Activated CD4-positive, CD25-positive, alpha-beta regulatory T cell treated with anti-CD3 and anti-CD28 coated beads, Interleukin-2, amount 50 U/mL, for 24 hours (primary cell): ENCODE data around the gene GAST.

Source experiments
- ATAC-seq, 2 donors: fragments of 150-1000 bp; cut with Tn5 transposase; one replicate each; pipeline ENCODE4 v1.10.0; 2021; ENCODE audit warnings: mild to moderate bottlenecking in 1 of 2, moderate library complexity in 1 of 2

GAST gene

DNA sequence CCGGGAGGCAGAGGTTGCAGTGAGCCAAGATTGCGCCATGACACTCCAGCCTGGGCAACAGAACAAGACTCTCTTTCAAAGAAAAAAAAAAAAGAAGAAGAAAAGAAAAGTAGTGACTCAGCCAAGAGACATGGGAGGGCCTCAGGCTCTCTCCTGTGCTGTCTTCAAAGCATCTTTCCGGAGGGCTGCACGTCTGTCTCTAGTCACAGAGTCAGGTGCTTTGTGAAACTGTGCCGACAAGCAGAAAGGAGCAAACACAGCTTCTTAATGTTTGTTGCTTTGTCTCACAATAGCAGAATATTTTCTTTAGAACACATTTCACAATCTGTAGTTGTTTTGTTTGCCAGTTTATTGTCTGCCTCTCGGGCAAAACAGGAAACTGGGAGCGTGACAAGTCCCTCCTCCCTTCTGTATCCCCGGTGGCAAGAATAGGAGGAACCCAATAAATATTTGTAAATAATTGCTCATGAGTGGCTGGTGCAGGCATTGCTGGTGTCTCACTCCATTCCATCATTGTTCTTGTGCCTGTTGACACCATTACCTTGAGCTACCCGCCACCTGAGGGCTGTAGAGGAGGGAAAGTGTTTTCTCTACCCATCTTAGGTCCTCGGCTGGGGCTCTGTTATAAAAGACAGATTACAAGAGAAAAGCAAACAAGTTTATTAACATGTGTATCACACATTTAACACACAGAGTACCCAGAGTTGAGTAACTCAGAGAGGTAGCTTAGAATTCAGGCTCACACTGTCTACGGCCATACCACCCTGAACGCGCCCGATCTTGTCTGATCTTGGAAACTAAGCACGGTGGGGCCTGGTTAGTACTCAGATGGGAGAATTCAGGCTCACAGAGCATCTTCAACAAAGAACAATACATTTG, 5.5 kb downstream of the GAST start:
- peak; percentile 81 to 85 for ATAC-seq

DNA sequence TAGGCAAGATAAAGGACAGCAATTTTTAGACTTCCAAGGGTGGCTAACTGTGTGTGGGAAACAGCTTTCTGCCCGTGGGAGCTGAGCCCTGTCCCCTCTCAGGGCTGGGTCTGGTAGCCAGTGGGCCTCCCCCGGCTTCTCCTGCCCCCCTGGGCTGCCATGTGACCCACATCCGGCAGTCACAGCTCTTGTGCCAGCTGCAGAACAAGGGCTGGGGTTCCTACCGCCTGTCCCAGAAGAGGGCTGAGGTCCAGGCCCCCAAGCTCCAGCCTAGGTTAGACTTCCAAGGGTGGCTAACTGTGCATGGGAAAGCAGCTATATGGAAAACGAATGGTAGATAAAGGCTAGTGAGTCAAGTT, 6.1 kb downstream of the GAST start:
- no peak for ATAC-seq

DNA sequence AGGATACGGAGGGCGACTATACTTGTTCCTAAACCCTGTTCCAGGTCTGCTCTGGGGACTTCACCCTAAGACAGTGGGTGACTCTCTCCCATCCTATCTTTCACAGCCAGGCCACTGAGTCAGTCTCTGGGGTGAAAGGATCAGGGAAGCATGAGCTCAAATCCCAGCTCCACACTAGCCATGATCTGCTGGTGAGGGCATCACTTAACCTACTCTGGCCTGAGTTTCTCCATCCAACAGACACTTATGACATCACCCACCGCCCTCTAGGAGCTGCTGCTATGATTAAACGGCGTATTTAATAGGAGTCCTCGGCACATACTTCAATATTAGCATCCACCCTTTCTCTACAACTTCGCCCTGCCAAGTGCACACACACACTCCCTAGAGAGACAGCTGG, 10.1 kb downstream of the GAST start:
- no peak for ATAC-seq

DNA sequence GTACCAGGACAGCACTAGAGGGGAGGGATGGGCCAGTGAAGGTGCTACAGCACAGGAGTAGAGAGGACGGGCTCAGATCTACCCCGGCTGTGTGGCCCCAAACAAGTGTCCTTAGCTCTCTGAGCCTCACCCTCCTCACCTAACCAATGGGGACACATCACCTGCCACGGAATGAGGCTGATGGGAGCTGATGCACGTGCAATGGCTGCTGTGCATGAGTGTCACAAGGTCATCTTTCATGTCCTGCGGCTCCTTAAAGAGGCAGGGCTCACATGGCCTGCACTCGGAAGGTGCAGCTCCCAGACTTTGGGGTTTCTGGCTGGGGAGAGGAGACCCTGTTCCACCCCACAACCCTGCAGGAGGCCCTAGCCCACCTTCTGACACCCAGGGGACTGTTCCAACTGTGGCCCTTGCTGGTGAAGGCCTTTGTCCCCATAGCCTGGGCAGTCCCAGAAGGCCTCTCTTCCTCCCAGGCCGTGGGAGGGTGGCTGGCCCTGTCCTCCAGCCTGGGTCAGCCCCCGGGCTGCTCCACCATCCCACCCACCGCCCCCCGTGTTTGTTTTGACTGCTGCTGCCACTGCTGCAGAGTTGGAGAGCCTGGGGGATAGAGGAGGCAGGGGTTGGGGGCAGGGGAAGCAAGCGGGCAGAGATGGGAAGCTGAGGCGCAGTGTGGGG, 11.8 kb downstream of the GAST start:
- ATAC-seq: no peak

DNA sequence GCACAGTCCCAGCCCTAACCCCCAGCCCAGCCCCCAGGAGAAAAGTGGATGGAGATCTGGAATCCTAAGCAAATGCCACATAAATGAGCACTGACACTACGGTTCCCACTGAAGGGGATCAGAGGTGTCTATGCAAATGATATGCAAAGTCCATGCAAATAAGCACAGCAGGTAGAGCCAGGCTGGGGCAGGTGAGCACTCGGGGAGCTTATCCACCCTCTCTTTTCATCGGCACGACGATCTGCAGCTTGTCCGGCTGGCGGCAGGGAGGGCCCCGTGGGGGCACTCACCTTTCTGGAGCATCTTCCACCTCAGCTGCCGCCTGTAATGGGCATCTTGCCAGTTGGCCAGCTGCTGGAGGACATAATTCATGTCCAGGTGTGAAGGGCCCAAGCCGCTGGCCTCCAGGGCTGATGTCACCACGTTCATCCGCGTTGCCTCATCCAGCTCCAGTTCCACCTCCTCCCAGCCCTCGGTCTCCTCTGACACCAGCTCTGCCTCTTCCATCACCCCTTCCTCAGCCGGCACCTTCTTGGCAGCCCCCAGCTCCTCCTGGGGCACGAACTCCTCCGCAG, 12.4 kb downstream of the GAST start:
- ATAC-seq: no peak

GRCh38 chr17:41725134-41725533, 13.0 kb downstream of the GAST start:
- no peak for ATAC-seq

GRCh38 chr17:41728056-41728455, 15.9 kb downstream of the GAST start:
- ATAC-seq: no peak

DNA sequence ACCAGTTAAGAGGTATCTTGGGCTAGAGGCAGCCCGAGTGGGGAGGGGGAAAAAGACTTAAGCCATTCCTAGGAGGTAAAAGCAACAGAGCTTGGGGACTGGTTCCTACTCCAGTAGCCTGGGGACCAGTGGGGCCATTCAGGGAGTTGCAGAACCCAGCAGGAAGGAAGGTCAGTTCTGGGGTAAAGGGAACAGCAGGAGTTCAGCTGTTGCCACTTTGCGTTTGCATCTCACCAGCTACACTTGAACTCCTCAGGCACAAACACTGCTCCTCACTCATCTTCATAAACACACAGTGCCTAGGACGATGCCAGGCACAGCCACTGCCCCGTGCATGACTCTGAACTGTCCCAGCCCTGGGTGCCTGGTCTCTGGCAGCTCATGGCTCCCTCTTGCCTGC, 18.3 kb downstream of the GAST start:
- ATAC-seq: no peak

GRCh38 chr17:41731836-41732235, 19.7 kb downstream of the GAST start:
- no peak for ATAC-seq

GRCh38 chr17:41733348-41734138, 21.4 kb downstream of the GAST start:
- no peak for ATAC-seq

DNA sequence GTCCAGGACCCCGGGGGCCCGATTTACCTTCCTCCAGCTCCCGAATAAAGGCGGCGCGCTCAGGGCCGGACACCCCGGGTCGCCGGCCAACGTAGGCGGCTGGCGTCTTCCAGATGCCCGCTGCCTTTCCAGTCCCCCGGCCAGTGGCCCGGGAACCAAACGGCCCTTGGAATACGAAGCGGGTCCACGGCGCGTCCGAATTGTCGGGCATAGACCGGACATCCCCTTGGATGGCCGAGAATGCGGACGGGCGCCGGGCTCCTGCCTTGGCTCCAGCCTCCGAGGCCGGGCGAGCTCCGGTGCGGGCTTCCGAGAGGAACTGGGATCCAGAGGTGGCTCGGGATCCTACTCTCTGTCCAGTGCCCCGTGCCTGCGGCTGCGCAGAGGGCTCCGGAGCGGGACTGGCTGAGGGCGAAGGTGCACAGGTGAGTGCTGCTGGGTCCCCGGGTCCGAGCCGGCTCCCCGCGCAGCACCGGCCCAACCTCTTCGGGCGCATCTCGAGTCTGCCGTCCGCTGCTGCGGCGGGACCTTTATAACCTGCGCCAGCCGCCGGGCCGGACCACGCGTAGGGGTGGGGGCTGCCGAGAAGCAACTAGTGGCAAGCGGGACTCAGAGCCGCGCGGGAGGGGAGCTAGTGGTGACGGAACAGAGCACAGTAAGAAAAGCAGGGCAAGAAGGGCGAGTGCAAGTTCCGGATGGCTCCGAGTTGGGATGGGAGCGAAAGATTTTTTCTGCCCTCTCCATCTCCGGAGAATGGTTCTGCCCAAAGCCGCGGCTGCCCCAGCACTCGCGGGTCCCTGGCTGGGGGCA, 22.2 kb downstream of the GAST start, which contains the start of gene HAP1:
Gene HAP1, minus strand, starts transcription at position 505 of the 810 bp plus-strand sequence. Its CDS starts 9 bp downstream, at position 496.
- no peak for ATAC-seq

DNA sequence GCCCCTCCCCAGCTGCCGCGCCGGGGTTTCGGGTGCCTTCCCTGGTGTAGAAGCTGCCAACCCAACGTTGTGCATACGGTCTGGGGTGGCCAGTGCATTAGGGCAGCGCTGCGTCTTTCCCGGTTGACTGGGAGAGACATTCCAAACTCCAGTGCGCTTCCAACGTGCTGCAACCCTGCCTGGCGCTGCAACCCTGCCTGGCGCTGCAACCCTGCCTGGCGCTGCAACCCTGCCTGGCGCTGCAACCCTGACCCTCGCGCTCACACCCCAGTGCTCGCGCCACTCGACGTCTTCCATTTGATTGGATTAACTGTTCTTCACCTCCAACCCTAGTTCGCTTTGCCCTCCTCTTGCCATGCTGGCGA, 22.8 kb downstream of the GAST start:
- no peak for ATAC-seq

GRCh38 chr17:41735744-41736143, 23.6 kb downstream of the GAST start:
- ATAC-seq: no peak

GRCh38 chr17:41736983-41737679, 25.0 kb downstream of the GAST start:
- ATAC-seq: no peak

DNA sequence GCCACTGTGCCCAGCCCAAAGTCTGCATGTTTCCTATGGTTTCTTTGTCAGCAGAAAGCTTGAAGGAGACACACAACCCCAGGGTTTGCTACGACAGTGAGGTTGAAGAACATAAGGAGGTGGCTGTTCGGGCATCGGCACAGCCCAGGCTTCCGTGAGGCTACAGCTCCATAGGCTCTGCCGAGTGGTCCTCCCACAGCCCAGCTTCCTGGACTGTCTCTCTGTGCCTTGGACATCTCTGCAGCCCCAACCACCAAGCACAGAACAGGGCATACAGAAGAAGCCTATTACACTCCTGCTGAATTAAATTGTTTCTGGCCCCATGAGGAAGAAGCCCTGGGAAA, 25.5 kb downstream of the GAST start:
- no peak for ATAC-seq

DNA sequence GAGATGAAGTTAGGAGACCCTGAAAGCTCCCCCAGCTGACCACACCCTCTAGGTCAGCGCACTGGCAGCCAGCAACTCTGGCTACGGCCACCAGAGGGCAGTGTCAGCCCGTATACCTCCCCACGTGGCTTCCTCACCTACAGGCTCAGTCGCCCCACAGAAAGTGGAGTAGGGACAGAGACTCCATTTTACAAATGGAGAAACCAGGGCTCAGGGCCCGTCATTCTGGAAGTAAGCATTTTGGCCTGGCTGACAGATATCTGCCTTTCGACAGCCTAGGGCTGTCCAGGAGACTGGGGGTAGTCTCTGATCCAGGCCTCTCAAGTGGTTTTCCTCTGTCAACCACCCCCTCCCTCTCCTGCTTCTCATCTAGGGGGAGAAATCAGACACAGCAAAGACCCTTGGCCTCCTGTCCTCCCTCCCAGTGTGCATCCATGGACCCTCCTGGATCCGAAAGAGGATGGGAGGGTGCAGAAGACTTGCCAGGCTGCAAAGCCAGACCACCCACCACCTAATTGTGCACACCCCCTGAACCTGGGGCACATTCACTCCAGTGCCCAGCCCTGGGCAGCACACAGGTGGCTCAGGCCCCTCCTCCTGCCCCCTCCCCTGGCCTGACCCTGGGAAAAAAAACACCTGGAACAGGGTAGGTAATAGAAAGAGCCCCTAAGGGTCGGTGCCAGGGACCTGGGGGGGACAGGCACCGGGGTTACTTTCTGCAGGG, 26.1 kb downstream of the GAST start:
- ATAC-seq: peak; percentile 91 to 95

GRCh38 chr17:41738801-41739112, 26.6 kb downstream of the GAST start:
- ATAC-seq: no peak

DNA sequence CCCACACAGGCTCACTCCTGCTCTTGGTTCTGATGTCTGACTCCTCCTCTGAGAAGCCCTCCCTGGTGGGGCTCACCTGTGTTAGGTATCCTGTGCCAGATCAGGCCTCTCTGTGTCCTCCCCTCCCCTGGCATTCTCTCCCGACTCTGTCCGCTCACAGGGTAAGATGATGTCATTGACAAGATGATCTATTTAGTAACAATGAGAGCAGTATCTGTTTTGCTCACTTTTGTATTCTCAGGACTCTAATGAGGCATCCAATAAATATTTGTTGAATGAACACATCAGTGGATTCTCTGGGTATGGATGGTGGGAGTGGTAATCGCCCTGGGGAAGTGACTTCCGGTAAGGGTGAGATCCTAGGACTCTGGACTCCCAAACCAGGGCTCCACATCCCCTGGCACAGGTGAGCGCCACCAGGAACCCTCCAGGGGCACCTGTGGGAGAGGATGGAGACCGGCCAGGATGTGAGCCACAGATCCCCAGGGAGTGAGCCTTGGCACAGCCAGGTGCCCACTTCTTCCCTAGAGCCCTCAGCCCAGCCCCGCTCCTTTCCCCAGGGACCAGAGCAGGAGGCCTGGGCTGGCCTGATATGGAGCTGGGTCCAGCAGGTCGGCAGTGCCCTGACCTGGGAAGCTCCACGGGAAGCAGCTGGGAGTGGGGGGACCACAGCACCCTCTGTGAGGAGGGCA, 27.7 kb downstream of the GAST start:
- ATAC-seq: no peak

GRCh38 chr17:41740506-41740905, 28.4 kb downstream of the GAST start:
- no peak for ATAC-seq

GRCh38 chr17:41741709-41742108, 29.6 kb downstream of the GAST start:
- ATAC-seq: no peak

- no peak for ATAC-seq
Observed at GRCh38 chr17:41748275-41748674, 36.1 kb downstream of the GAST start.
